GM12874 (cell line): ENCODE data around the gene NPEPL1.

Experiments
- TF ChIP-seq, protein P1 (sequence below): IDR thresholded peaks from 2 replicates; pipeline ENCODE4 v1.5.1; 2011; ENCODE audit warnings: low read depth, mild to moderate bottlenecking, control low read depth, low read length, moderate library complexity; ENCODE audit not compliant: insufficient read depth

Gene NPEPL1

DNA sequence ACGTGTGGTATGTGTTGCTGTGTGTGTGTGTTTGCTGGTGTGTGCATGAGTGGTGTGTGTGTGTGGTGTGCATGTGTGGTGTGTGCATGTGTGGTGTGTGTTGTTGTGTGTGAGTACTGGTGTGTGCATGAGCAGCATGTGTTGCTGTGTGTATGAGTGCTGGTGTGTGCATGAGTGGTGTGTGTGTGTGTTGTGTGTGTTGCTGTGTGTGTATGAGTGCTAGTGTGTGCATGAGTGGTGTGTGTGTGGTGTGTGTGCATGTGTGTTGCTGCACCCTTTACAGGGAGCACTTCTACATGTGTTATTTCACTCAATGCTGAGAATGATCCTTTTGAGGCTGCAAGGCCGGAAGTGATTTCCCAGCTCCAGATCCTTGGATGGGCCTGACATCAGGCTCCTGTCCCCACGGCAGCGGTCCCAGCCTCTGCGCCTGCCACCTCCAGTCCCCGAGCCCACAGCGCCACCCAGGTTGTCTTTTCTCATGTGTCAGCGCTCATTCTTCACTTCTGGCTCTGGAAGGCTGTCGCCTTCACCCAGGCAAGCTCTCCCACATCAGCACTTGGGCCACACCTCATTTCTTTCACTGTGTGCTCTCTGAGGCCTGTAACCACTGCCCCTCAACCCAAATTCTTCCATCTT lies 2.6 kb downstream of the NPEPL1 start:
- TF ChIP-seq, protein P1, sequence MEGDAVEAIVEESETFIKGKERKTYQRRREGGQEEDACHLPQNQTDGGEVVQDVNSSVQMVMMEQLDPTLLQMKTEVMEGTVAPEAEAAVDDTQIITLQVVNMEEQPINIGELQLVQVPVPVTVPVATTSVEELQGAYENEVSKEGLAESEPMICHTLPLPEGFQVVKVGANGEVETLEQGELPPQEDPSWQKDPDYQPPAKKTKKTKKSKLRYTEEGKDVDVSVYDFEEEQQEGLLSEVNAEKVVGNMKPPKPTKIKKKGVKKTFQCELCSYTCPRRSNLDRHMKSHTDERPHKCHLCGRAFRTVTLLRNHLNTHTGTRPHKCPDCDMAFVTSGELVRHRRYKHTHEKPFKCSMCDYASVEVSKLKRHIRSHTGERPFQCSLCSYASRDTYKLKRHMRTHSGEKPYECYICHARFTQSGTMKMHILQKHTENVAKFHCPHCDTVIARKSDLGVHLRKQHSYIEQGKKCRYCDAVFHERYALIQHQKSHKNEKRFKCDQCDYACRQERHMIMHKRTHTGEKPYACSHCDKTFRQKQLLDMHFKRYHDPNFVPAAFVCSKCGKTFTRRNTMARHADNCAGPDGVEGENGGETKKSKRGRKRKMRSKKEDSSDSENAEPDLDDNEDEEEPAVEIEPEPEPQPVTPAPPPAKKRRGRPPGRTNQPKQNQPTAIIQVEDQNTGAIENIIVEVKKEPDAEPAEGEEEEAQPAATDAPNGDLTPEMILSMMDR: no peak

DNA sequence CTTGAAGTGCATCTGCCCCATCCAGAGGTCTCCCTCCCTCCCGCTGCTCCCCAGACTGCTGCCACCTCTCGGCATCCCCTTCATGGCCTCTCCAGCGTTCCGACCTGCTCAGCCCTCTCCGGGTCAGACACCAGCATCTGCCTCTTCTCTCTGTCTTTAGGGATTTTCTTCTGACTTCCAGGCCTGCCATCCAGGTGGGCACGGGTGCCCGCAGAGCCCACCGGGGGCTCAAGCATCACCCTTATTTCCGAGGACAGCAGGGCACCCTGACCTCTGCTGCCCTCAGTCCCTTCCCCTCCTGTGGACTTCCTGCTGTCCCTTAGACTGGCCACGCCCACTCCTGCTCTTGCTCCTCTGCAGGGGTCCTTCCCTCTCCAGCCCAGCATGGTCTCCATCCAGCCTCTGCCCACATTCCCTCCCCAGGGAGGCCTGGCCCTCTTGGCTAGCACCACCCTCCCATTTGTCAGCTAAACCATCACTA lies 3.3 kb downstream of the NPEPL1 start:
- TF ChIP-seq, protein P1: no peak

DNA sequence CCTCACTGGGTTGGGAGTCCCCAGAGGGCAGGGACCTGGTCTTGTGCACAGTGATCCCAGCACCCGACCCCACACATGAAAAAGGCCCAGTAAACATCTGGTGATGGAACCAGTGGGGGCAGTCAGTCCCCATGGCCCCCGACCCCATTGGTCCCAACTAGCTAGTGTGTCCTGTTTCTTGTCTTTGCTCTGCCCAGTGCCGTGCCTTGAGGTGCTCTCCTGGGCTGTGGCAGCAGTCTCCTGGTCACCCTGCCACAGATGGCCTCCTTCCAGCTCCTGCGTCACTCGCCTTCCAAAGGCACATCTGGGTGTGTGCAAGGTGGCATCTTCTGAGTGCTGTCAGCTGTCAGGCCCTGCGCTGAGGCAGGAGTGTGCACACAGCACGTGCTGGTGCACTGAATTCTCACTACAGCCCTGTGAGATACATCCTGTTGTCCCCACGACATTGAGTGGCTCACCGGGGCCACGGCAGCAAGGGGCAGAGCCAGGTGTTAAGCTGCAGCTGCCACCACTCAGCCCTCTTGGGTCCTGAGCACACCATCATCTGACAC lies 3.9 kb downstream of the NPEPL1 start:
- TF ChIP-seq, protein P1: no peak

DNA sequence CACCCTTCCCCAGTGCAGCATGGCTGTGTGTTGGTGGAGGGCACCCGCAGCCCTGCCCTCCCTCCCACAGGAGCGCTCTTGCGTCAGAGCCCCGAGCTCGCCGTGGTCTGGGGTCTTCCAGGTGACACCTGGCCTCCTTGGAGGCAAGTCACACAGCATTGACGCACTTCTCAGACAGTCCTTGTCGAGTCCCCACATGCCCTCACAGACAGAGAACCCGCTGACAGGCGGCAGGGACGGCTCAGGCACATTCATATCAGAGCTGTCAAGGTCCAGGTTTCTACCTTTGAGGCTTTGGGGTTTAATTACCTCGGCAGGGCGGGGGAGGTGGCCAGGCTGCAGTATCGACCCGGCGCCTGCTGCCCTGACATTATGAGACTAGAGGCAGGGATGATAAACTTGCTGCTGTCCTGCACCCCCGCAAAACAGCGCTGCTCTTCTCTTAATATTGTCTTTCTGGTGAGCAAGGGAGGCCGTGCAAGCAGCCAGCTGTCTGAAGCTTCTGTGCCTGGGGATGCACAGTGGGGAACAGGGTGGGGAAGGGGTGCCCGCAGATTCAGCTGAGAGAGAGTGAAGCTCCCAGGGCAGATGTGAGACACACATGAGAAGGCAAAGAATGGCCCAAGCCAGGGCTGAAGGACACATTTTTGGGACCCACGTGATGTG lies 4.7 kb downstream of the NPEPL1 start:
- TF ChIP-seq, protein P1: no peak

DNA sequence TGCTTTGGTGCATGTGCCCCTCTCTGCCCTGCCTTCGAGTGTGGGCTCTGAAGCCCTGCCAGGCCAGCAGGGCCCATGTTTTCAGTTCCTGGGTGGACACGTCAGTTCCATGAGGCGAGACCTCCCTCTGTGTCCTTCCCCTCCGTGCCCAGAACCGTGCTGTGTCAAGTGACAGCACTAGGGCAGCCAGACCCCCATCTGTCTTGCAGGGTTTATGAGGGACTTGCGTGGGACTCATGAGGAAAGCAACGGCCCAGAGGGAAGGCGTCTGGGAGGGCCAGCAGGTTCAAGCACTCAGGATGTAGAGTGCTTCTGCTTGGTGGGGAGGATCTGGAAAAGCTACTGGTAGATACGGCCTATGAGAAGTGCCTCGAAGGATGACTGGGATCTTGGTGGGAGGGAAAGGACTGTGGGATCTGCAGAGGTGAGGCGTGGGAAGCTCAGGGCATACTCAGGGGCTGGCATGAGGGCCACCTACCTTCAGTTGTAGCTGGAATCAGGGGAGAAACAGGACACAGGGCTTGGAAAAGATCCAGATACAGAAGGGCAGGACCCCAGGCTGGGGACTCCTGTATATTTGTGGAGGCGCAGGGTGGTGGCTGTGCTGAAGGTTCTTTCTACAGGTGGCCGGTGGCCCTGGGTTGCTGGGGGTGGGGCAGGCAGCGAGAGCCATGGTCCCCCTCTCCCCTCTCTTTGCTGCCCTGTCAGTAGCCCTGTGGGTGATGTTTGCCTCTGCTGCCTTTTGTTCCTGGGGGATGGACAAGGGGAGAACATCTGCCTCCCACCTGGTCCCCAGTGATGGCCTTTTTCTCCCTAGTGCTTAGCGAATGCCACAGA lies 5.5 kb downstream of the NPEPL1 start:
- TF ChIP-seq, protein P1: no peak

DNA sequence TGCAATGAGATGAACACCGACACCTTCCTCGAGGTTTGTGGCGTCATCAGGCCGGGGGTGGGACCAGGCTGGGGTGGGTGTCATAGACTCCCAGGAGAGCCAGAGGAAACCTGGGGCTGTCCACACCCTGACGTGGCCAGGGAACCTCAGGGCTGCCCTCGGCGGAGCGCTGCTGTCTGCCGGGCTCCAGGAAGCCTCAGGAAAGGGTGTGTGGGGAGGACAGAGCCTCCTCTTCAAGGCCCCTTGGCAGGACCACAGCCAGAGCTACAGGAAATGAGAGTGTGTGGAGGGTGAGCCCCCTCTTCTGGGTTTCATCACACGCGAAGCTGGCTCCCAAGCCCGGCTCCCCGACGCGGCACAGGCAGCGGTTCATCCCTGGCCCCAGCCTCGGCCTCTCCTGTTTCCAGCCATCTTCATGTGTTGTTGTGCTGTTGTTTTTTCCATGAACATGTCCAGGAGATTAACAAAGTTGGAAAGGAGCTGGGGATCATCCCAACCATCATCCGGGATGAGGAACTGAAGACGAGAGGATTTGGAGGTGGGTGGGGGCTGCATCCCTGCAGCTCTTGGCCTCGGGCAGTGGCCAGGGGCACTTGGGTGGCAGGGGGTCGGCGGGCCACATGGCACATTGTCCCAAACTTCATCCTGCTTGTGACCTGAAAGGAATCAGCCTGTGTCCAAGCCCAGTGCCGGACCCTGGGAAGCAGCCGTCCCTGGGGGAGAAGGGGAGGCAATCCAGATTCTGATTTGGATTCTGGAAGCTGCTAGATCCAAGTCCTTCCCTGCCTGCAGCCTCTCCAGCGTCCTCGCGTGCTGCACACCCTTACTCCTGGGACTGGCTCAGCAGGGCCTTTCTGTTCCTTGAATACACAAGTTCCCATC lies 6.4 kb downstream of the NPEPL1 start:
- TF ChIP-seq, protein P1: no peak
